NCI-H2029 treated with DMSO at 0.1 percent for 48 hours (cell line): ENCODE measurements around the gene PACSIN3.
"Not testable (repeated sequence)": the region's sequence is repeated elsewhere in the genome, so short reads cannot be mapped to it uniquely, and the experiment has no call there.

Source experiments
- DNase-seq: peaks from one replicate; lab custom pipeline; 2025; lab: John Stamatoyannopoulos, UW

PACSIN3 gene

DNA sequence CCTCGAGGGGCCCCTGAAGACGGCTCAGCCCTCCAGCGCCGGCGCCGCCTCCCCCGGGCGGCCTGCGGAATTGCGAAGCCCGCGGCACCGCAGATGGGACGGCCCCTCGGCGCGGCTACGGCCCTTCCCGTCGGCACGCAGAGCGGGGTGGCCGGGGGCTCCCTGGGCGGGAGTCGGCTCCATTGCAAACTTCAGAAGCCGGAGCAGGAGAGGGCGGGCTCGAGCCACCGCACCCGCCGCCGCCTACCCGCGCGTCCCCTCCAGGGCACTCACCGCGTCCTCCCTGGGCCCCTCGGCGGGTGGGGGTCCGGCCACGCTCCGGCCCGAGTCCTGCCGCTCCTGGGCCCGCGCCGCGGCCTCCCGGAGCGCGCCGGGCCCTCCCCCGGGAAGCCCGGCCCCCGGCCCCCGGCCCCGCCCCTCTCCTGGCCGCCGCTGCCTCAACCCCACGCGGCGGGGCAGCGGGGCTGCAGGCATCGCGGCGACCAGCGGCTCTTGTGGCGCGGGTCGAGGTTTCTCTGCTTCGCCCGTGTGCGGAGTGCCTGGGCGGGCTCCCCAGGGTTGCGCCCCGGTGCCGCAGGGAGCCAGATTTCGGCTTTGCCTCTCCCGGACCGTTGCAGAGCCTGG is at the start of gene PACSIN3:
TSS of gene PACSIN3 (minus strand) at position 359 of the 624 bp plus-strand sequence. CDS start 3,707 bp downstream, outside the sequence.
- no peak for DNase-seq

DNA sequence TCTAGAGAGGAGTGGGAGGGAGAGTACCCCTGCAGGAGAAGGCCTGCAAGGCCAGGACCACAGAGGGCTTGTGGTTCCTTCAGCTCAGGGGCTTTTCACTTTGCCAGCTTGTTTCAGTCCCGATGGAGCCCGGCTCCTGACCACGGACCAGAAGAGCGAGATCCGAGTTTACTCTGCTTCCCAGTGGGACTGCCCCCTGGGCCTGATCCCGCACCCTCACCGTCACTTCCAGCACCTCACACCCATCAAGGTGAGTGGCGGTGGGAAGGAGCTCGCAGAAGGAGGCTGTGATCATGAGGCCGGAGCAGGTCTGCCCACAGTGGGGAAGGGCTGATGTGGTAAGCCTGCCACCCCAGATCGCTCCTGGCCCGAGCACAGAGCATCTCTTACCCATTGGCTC is 48.9 kb upstream of the PACSIN3 start:
- no peak for DNase-seq

DNA sequence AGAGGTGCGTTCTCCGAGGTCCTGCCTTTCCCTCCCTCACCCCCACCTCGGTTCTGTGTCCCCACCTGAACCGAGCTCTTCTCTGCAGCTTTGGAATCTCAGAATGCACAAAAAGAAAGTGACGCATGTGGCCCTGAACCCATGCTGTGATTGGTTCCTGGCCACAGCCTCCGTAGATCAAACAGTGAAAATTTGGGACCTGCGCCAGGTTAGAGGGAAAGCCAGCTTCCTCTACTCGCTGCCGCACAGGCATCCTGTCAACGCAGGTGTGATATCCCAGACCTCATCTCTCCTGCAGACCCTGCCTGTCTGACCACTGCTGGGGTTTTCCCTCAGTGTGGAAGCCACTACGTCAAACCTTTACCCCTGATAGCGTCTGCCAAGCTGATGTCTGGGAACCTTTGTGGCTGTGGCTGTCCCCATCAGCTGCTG is 48.5 kb upstream of the PACSIN3 start:
- DNase-seq, result peak; percentile 62

DNA sequence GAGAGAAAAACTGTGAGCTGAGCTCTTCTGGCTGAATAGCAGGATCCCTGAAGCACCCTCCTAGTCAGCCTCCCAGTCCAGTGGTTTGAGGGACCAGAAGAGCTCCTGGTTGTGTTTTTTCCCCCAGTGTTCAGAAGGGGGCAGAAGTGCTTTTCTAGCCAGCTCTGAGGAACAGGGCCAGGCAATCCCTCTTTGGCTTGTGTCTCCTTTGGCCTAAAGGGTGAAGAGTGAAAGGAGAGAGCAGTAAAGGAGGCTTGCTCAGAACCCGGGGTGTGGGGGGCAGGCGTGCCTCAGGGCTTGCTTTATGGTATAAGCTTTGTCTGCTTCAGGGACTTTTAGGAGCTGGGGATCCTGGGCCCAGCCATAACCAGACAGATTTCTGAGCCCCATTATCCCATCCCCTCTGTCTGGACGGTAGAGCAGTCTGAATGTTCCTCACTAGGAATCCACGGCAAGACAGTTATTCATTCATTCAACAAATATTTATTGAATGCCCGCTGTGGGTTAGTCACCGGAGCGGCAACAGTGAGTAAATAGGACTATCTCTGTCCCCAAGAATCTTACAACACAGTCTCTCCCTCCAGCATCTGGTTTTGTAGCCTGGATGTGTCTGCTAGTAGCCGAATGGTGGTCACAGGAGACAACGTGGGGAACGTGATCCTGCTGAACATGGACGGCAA is 47.9 kb upstream of the PACSIN3 start:
- DNase-seq, result peak; percentile 14

DNA sequence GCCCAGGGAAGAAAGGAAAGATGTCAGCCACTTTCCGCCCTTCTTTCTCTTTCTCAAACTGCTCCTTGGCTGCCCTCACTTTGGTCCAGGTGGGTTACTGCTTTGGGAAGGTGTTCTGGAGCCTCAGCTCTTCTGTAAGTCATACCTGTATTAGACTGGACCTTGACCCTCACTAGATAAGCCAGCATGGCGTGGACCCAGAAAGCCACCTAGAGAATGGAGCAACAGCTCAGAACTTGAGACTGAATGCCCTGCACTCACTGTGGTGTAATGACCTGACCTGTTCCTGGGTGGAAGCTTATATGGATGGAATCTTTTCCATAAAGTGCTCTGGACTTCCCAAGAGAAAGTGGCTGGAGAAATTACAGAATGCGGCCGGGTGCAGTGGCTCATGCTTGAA is 46.8 kb upstream of the PACSIN3 start:
- no peak for DNase-seq

DNA sequence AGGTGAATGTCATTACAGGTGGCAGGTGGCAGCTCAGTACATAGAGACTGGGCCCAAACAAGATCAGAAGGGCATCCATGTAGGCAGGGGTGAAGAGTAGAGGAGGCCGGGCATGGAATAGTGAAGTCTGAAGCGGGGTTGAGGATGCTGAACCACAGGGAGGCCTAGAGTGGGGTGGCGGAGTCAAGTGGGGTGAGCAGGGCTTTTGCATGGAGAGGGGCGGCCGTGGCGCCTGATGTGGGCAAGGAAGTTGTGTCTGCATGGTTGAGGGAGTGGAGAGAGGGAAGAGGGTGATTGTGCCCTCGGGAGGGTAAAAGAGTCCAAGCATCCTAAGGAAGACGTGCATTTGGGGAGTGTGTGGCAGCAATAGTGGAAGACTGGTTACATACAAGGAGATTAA is 42.9 kb upstream of the PACSIN3 start:
- no peak for DNase-seq

DNA sequence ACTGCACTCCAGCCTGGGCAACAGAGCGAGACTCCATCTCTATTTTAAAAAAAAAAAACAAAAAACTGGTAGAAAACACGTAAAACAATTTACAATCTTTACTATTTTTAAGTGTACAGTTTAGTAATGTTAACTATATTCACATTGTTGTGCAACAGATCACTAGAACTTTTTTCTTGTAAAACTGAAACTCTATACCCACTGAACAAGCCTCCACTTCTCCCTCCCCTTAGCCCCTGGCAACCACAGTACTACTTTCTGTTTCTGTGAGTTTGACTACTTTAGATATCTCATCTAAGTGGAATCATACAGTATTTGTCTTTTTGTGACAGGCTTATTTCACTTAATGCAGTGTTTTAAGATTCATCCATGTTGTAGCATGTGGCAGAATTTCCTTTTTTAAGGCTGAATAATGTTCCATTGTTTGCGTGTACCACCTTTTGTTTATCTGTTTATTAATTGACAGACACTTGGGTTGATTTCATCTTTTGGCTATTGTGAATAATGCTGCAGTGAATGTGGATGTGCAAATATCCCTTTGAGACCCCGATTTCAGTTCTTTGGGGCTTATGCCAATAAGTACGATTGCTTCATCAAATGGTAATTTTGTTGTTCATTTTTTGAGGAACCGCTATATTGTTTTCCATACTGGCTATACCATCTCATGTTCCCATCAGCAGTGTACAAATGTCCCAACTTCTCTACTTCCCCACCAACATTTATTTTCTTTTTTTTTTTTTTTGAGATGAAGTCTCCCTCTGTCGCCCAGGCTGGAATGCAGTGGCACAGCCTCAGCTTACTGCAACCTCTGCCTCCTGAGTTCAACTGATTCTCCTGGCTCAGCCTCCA is 39.5 kb upstream of the PACSIN3 start:
- no peak for DNase-seq

DNA sequence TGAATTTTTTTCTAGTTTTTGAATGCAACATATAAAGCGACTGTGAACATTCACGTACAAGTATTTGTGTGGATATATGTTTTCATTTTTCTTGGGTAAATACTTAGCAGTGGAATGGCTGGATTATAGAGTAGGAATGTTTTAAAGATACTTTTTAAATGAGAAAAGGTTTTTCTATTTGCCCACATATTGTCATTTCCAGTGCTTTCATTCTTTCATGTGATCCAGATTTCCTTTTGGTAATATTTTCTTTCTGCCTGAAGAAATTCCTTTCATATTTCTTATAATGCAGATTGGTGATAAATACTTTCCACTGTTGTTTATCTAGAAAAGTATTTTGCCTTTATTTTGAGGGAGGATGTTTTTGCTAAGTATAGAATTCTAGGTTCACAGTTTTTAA is 36.5 kb upstream of the PACSIN3 start:
- no peak for DNase-seq

DNA sequence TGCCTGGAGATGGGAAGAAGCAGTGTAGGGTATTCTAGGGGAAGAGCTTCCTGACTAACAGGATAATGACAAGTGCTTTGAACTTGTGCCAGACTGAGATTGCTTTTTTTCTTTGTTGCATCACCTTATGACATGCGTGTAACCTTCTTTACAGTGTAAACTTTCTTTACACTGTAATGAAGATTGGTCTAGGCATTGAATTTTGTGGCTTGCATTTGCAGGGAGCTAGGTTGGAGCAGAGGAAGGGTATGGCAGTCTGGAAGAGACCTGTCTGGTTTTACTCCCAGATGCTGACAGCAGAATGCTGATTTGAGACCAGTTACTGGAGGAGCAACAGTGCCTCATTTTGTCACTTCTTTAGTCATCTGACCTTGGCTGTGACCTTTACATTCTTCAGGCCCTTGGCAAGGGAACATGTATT is 34.2 kb upstream of the PACSIN3 start:
- DNase-seq, result no peak

DNA sequence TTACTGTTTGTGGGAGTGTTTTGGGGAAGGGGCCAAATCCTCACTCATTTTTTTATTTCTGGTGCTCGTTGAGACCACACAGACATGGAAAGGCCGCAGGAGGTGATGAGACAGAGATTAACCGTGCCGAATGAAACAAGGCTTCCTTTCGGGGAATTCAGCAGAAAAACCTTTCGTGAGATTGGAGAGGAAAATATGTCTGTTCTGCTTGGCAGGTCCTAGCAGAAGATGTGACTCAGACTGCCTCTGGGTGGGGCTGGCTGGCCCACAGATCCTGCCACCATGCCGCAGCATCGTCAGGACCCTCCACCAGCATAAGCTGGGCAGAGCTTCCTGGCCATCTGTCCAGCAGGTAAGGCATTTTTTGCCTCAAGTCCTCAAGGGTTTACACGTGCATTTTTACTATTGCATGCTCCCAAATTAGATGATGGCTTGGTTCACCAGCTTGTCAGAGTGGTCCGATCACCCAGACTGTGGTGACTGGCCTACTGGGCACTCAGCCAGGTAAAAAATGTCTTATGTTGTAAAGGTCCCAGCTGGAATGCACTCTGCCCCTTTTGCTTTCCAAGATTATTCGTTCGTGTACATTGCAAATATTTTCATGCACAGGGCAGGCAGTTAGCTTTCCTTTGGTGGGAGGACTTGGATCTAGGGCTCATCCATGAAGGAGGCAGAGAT is 30.0 kb upstream of the PACSIN3 start:
- no peak for DNase-seq

DNA sequence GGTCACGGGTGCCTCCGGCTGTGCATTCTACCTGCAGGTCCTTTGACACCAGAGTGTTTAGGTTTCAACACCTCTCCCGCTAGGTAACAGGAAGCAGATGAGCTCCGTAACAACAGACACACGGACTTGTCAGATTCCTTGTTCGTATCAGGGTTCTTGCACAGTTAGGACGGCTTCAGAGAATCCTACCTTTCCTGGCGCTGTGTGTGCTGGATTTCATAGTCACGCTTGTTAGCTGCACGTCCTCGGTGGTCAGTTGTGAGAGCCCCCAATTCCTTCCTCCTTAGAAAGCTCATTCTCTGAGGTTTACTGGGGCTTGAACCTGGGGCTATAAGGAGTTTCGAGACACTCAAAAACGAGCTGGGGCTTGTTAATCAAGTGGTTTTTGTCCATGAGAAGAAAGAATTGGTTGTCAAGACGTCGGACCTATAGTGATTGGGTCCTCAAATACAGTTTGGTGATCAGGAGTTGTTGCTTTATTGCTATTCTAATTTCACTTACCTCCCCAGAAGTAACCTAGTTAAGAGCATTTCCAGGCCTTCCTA is 29.2 kb upstream of the PACSIN3 start:
- DNase-seq, result peak; percentile 19

DNA sequence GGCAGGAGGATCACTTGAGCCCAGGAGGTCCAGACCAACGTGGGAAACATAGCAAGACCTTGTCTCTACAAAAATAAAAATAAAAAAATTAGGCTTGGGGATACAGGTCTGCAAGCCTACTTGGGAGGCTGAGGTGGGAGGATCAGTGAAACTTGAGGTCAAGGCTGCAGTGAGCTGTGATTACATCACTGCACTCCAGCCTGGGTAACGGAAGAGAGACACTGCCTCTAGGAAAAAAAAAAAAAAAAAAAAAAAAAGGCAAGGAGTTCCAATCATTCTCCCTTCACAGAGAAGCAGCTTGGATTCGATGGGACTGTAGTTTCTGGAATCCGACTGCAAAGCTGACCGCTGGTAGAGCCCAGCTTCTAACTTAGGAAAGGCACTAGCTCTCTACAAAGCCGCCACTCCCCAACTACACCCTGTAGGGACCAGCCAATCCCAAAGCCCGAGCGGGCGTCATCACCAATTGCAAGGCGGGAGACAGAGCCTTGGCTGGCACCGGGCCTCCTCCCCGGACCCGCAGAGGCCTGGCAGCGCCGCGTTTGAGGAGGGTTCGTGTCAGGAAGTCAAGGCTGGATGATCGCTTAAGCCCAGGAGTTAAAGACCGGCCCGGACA is 27.8 kb upstream of the PACSIN3 start:
- peak; percentile 78 for DNase-seq

DNA sequence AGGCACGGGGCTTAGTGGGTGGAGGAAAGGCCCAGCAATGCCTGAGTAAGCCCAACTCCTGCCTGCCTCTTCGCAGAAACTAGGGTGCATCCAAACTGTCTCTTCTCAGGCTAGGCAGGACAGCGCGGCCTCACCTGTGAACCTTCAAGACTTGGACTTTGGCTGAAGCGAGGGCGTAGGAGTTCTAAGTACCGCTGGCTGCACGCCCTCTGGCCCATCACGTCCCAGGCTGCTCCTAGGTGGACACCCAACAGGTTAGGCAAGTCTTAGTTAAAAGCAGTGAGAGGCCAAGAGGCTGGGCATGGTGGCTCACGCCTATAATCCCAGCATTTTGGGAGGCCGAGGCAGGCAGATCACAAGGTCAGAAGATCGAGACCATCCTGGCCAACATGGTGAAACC is 26.7 kb upstream of the PACSIN3 start:
- DNase-seq, result no peak

DNA sequence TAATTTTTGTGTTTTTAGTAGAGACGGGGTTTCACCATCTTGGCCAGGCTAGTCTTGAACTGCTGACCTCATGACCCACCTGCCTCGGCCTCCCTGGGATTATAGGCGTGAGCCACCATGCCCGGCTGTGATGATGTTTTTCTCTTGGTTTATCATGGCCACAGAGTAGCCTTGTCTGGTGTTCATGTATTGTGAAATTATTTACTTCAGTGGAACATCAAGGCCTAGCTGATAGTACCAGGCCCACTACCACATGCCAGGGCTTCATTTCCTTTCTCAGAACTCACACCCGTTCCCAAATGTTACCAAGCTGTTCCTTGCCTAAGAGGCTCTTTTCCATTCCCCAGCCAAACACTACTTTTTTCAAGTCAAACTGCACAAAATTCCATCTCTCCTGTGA is 22.4 kb upstream of the PACSIN3 start:
- no peak for DNase-seq

DNA sequence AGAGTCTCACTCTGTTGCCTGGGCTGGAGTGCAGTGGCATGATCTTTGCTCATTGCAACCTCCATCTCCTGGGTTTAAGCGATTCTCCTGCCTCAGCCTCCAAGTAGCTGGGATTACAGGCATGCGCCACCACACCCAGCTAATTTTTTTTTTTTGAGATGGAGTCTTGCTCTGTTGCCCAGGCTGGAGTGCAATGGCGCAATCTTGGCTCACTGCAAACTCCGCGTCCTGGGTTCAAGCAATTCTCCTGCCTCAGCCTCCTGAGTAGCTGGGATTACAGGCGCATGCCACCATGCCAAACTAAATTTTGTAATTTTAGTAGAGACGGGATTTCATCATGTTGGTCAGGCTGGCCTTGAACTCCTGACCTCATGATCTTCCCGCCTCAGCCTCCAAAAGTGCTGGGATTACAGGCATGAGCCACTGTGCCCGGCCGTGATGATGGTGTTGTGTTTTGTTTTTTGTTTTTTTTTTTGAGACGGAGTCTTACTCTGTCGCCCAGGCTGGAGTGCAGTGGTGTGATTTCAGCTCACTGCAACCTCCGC is 21.8 kb upstream of the PACSIN3 start:
- not testable (repeated sequence) for DNase-seq

DNA sequence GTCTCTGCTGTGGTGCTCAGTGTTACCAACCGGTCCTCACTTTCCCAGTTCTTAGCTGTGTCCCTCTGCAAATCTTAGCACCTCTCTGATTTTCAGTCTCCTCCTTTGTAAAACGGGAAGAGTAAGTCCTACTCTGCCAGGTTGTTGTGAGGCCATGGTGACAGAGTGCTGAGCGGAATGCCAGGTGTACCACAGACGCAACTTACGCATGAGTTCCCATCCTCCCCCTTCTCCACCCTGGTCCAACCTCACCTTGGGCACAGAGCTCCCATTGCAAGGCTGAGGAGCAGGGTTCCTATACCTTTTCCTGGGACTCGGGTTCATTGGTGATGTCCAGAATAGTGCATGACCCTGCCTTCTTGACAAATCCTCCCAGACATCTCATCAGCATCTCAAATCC is 21.2 kb upstream of the PACSIN3 start:
- no peak for DNase-seq

DNA sequence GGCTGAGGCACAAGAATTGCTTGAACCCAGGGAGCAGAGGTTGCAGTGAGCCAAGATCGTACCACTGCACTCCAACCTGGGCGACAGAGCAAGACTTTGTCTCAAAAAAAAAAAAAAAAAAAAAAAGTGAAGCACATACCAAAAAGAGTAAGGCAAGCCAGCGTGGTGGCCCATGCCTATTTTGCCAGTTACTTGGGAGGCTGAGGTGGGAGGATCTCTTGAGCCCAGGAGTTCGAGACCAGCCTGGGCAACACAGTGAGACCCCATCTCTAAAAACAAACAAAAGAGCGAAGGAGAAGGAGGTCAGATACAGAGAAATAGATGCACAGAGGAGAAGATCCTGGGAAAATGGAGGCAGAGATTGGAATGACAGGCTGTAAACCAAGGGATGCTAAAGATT is 20.3 kb upstream of the PACSIN3 start:
- DNase-seq, result not testable (repeated sequence)

DNA sequence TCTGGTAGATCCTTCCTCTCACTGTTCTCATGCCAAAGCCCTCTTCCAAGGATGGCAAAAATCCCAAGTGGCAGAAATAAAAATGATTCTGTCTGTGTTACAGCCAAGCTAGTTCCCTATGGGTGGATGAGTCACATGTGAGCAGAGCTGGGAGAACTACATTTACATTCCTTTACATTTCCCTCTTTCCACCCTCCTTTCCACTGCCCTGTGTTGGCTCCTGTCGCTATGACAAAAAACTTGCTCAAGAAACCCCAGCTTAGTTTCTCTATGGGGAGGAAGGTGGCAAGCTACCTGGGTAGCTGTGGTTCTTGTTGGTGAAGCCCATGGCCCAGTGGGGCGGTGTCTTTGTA is 18.4 kb upstream of the PACSIN3 start:
- no peak for DNase-seq

DNA sequence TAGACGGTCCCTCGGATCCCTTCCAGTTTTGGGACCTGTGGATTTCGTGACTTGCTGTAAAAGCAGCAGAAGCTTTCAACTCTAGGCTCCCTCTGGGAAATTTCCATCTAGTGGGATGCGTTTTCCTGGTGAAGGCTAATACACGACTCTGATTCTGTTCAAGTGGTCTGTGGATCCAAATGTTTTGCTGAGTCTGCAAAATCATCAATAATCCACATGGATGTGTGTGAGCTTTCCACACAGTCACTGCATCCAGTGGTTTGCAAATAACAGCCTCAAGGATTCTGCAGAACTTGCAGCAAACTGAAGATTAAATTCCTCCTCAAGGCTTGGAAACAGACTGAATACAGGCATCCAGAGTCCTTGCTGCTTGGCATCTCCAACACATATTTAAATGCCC is 16.3 kb upstream of the PACSIN3 start:
- no peak for DNase-seq

DNA sequence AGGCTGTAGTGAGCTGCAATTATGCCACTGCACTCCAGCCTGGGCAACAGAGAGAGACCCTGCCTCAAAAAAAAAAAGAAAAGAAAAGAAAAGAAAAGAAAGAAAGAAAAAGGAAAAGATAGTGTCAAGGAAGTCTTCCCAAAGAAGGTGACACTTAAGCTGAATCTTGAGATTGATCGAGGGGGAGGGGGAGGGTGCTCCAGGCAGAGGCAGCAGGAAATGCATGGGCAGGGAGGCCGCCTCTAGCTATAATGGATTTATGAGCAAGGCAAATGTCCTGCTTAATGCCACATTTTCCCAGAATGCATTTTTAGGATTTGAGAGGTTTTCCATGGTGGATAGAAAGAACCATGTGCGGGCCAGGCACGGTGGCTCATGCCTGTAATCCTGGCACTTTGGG is 14.8 kb upstream of the PACSIN3 start:
- no peak for DNase-seq

DNA sequence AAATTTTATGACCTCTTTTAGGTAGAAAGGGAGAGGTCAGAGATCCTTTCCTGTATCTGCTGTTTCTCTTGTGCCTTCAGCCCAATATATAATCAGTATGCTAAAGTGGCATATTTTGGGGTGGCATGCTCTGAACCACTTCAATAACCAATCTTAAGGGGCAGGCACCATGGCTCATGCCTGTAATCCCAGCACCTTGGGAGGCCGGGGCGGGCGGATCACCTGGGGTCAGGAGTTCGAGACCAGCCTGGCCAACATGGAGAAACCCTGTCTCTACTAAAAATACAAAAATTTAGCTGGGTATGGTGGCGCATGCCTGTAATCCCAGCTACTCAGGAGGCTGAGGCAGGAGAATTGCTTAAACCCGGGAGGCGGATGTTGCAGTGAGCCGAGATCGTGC is 11.9 kb upstream of the PACSIN3 start:
- not testable (repeated sequence) for DNase-seq
